Parathyroid adenoma (tissue), 2 donors: ENCODE measurements around the gene FNIP1.

Source experiments
- H2AFZ ChIP-seq: fragments of 300-600 bp; sonication (generic); one replicate; pipeline ENCODE4 v1.7.0; 2017; ENCODE audit warnings: antibody characterized with exemption, mild to moderate bottlenecking
- H3K27ac ChIP-seq: fragments of 300-600 bp; sonication (generic); one replicate; pipeline ENCODE4 v1.7.0; 2017
- H3K27me3 ChIP-seq: fragments of 300-600 bp; sonication (generic); one replicate; pipeline ENCODE4 v1.7.0; 2017; ENCODE audit warnings: low read length; ENCODE audit not compliant: control insufficient read depth, insufficient read depth
- H3K36me3 ChIP-seq: fragments of 300-600 bp; sonication (generic); one replicate; pipeline ENCODE4 v1.7.0; 2017; ENCODE audit warnings: low read length; ENCODE audit not compliant: control insufficient read depth, insufficient read depth
- H3K4me1 ChIP-seq: fragments of 300-600 bp; sonication (generic); one replicate; pipeline ENCODE4 v1.7.0; 2017; ENCODE audit warnings: control low read depth
- H3K4me2 ChIP-seq: fragments of 300-600 bp; sonication (generic); one replicate; pipeline ENCODE4 v1.7.0; 2017; ENCODE audit warnings: low read length
- H3K4me3 ChIP-seq: fragments of 300-600 bp; sonication (generic); one replicate; pipeline ENCODE4 v1.7.0; 2017; ENCODE audit warnings: low read depth, low read length
- H3K79me2 ChIP-seq: fragments of 300-600 bp; sonication (generic); one replicate; pipeline ENCODE4 v1.7.0; 2017; ENCODE audit warnings: control low read depth
- H3K9ac ChIP-seq: fragments of 300-600 bp; sonication (generic); one replicate; pipeline ENCODE4 v1.7.0; 2017; ENCODE audit warnings: mild to moderate bottlenecking
- H3K9me3 ChIP-seq: fragments of 300-600 bp; sonication (generic); one replicate; pipeline ENCODE4 v1.7.0; 2017; ENCODE audit warnings: low read length; ENCODE audit not compliant: control insufficient read depth
- TF ChIP-seq, protein P1 (sequence below): fragments of 300-600 bp; sonication (generic); IDR thresholded peaks from one replicate; pipeline ENCODE4 v1.7.0; 2017; ENCODE audit warnings: antibody characterized with exemption, mild to moderate bottlenecking
- donor health status: primary hyperparathyroidism.

Gene FNIP1

DNA sequence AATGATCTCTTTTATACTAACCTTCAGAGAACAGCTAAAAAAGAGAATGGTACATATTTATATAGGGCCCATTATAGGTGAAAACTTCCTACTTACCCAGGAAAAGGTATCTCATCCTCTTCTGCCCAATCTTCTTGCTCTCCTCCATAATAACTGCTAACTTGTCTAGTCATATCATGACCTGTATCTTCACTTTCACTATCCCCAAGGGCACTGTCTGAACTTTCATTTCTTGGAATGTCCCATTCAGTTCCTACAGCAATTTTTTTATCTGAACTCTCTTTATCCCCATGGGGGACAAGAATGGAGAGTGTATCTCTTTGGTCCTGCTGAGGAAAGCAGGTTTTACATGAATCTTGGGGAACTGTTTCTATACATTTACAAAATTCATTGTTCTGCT is 125.4 kb downstream of the FNIP1 start:
- H3K36me3 ChIP-seq, result no peaks in the 10 kb centered on the region
- H2AFZ ChIP-seq, result no peak overlapping the region
- no peaks in the 10 kb centered on the region for H3K9me3 ChIP-seq
- H3K4me2 ChIP-seq, result no peak overlapping the region
- H3K79me2 ChIP-seq, result no peaks in the 10 kb centered on the region
- H3K9ac ChIP-seq, result no peak overlapping the region
- H3K4me3 ChIP-seq, result no peak overlapping the region
- peaks cover 15% of the 10 kb centered on the region for H3K4me1 ChIP-seq
- H3K27me3 ChIP-seq, result no peaks in the 10 kb centered on the region
- peak overlapping the region; percentile 61 for H3K27ac ChIP-seq
- TF ChIP-seq, protein P1, sequence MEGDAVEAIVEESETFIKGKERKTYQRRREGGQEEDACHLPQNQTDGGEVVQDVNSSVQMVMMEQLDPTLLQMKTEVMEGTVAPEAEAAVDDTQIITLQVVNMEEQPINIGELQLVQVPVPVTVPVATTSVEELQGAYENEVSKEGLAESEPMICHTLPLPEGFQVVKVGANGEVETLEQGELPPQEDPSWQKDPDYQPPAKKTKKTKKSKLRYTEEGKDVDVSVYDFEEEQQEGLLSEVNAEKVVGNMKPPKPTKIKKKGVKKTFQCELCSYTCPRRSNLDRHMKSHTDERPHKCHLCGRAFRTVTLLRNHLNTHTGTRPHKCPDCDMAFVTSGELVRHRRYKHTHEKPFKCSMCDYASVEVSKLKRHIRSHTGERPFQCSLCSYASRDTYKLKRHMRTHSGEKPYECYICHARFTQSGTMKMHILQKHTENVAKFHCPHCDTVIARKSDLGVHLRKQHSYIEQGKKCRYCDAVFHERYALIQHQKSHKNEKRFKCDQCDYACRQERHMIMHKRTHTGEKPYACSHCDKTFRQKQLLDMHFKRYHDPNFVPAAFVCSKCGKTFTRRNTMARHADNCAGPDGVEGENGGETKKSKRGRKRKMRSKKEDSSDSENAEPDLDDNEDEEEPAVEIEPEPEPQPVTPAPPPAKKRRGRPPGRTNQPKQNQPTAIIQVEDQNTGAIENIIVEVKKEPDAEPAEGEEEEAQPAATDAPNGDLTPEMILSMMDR, result no peak

DNA sequence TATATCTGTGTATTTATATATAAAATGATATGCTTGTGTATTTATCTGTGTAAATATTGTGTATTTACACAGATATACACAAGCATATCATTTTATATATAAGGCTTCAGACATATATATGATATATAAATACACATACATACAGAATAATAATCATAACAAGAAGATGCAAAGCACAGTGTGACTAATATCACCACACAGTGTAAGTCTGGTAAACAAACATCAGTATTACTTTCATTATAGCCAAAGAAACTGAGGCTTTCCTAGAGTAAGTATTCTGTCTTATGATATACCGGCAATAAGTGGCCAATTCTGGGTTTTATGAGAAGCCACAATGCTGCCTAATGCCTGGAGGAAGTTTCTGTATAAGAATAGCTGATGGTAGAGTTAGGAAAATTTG is 131.9 kb downstream of the FNIP1 start:
- TF ChIP-seq, protein P1, result no peak
- H3K27ac ChIP-seq, result no peak overlapping the region

GRCh38 chr5:131661933-131662332 is 134.9 kb downstream of the FNIP1 start:
- H3K36me3 ChIP-seq, result no peaks in the 10 kb centered on the region
- H3K79me2 ChIP-seq, result no peaks in the 10 kb centered on the region
- H3K4me3 ChIP-seq, result no peak overlapping the region

More for the DNA sequence above, 131.9 kb downstream of the FNIP1 start:
- H3K27me3 ChIP-seq, result no peaks in the 10 kb centered on the region
- no peaks in the 10 kb centered on the region for H3K79me2 ChIP-seq
- no peak overlapping the region for H3K4me2 ChIP-seq
- no peaks in the 10 kb centered on the region for H3K9me3 ChIP-seq
- H3K36me3 ChIP-seq, result no peaks in the 10 kb centered on the region
- no peaks in the 10 kb centered on the region for H3K4me1 ChIP-seq
- no peak overlapping the region for H3K9ac ChIP-seq
- H3K4me3 ChIP-seq, result no peak overlapping the region
- H2AFZ ChIP-seq, result no peak overlapping the region

DNA sequence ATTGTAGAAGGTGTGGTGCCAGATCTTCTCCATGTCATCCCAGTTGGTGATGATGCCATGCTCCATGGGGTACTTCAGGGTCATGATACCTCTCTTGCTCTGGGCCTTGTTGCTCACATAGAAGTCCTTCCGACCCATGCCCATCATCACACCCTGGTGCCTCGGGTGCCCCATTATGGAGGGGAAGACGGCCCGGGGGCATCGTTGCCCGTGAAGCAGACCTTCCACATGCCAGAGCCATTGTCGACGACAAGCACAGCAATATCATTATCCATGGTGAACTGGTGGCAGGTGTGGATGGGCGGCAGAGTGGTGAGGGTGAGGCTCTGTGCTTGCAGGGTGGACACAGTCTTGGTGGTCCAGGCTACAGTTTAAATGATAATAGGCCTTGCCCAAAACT is 137.0 kb downstream of the FNIP1 start:
- TF ChIP-seq, protein P1, result no peak

More at GRCh38 chr5:131661933-131662332, 134.9 kb downstream of the FNIP1 start:
- TF ChIP-seq, protein P1, result no peak
- no peaks in the 10 kb centered on the region for H3K9me3 ChIP-seq
- no peaks in the 10 kb centered on the region for H3K27me3 ChIP-seq
- H3K4me1 ChIP-seq, result no peaks in the 10 kb centered on the region
- H3K27ac ChIP-seq, result no peak overlapping the region
- H2AFZ ChIP-seq, result no peak overlapping the region
- no peak overlapping the region for H3K4me2 ChIP-seq
- H3K9ac ChIP-seq, result no peak overlapping the region

DNA sequence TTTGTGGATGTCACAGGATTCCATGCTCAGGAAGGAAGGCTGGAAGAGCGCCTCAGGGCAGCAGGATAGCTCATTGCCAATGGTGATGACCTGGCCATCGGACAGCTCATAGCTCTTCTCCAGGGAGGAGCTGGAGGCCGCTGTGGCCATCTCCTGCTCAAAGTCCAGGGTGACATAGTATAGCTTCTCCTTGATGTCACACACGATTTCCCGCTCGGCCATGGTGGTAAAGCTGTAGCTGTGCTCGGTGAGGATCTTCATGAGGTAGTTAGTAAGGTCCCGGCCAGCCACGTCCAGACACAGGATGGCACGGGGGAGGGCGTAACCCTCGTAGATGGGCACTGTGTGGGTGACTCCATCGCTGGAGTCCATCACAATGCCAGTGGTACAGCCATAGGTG is 137.5 kb downstream of the FNIP1 start:
- Histone ChIP-seq H3K4me1 (peaks cover 6% of the 10 kb centered on the region), H3K27me3 (no peaks in the 10 kb centered on the region), H3K79me2 (no peaks in the 10 kb centered on the region), H3K9ac (no peak overlapping the region), H3K4me3 (no peak overlapping the region), H3K27ac (no peak overlapping the region), H3K36me3 (no peaks in the 10 kb centered on the region), H3K9me3 (no peaks in the 10 kb centered on the region), H3K4me2 (no peak overlapping the region), H2AFZ (no peak overlapping the region)
- TF ChIP-seq, protein P1, result no peak

More for the DNA sequence above, 137.0 kb downstream of the FNIP1 start:
- Histone ChIP-seq H3K9ac (no peak overlapping the region), H3K9me3 (no peaks in the 10 kb centered on the region), H3K4me2 (no peak overlapping the region), H3K36me3 (no peaks in the 10 kb centered on the region), H3K79me2 (no peaks in the 10 kb centered on the region), H3K4me1 (peaks cover 6% of the 10 kb centered on the region), H3K27ac (no peak overlapping the region), H3K4me3 (no peak overlapping the region), H2AFZ (no peak overlapping the region), H3K27me3 (no peaks in the 10 kb centered on the region)
